Endothelial cell of umbilical vein (primary cell): Measurements from ENCODE around the gene AK9. TPM values are rescaled to one million over a fixed set of nuclear protein-coding genes. Genes with fewer than 3 reads are reported as not detected.

ENCODE experiments used
- BruUV-seq: library from RNA; stranded (reverse); fragments of 400-500 nt; replicated peaks from 2 replicates; lab custom pipeline; 2021; lab: Mats Ljungman, UMichigan
- CTCF ChIA-PET: fragments of 300-600, 350-600 bp; sonication (Branson Sonifier 250); formaldehyde crosslinking; loops from one replicate; lab custom pipeline; 2021; ENCODE audit warnings: antibody characterized with exemption, inconsistent platforms; lab: Charles Lee
- POLR2A ChIA-PET: fragments of 300-600, 350-600 bp; sonication (Branson Sonifier 250); formaldehyde crosslinking; loops from one replicate; lab custom pipeline; 2021; ENCODE audit warnings: antibody characterized with exemption, inconsistent platforms; lab: Charles Lee
- DNase-seq: peaks from one replicate; pipeline ENCODE4 v3.0.0-alpha.2; 2011; ENCODE audit warnings: low read depth, low spot score
- FAIRE-seq: peaks from 2 replicates; lab custom pipeline; 2011; peaks lifted over from hg19 to GRCh38; lab: Jason Lieb, UNC
- H2AFZ ChIP-seq: 2 replicates; pipeline ENCODE4 v1.6.0; 2012; ENCODE audit warnings: low read depth, low read length, control low read depth, inconsistent platforms
- H3K27ac ChIP-seq: 2 replicates; pipeline ENCODE4 v1.5.1; 2011; ENCODE audit warnings: low read depth, mild to moderate bottlenecking, control low read depth, low read length, moderate library complexity; ENCODE audit not compliant: insufficient read depth
- H3K27me3 ChIP-seq, 2 experiments: 2 replicates each; pipeline versions ENCODE4 v1.6.0 to v1.6.1; 2011; ENCODE audit warnings: low read length in 2 of 2, mixed read lengths in 1 of 2; ENCODE audit not compliant: control insufficient read depth in 2 of 2, insufficient read depth in 2 of 2
- H3K36me3 ChIP-seq, 2 experiments: 2 replicates in 1 of 2; 3 replicates in 1 of 2; pipeline ENCODE4 v1.5.1; 2011; ENCODE audit warnings: low read length in 2 of 2, mild to moderate bottlenecking in 1 of 2, moderate library complexity in 1 of 2; ENCODE audit not compliant: control insufficient read depth in 2 of 2, insufficient read depth in 2 of 2; ENCODE audit errors: extremely low read depth in 1 of 2
- H3K4me1 ChIP-seq: 3 replicates; pipeline ENCODE4 v1.5.1; 2011; ENCODE audit warnings: mild to moderate bottlenecking, low read length; ENCODE audit not compliant: control insufficient read depth, insufficient read depth; ENCODE audit errors: extremely low read depth
- H3K4me2 ChIP-seq: 2 replicates; pipeline ENCODE4 v1.6.1; 2011; ENCODE audit warnings: low read length, control low read depth, mixed read lengths; ENCODE audit not compliant: insufficient read depth
- H3K4me3 ChIP-seq, 3 experiments: fragments of 200-600 bp in 1 of 3; sonication (generic), shearing (Covaris generic) in 1 of 3; replicated peaks in 1 of 3; 2 replicates each; pipeline ENCODE4 v1.5.1; 2011 to 2016; ENCODE audit warnings: control low read depth in 3 of 3, low read length in 3 of 3, mild to moderate bottlenecking in 2 of 3, inconsistent platforms in 1 of 3, low read depth in 1 of 3, moderate library complexity in 1 of 3; ENCODE audit not compliant: insufficient read depth in 1 of 3
- H3K79me2 ChIP-seq: 2 replicates; pipeline ENCODE4 v1.6.0; 2012; ENCODE audit warnings: low read length, inconsistent platforms; ENCODE audit not compliant: control insufficient read depth, insufficient read depth
- H3K9ac ChIP-seq: replicated peaks from 2 replicates; pipeline ENCODE3; 2011; ENCODE audit warnings: low read length, control low read depth; ENCODE audit not compliant: insufficient read depth; ENCODE audit errors: extremely low read depth
- H3K9me1 ChIP-seq: replicated peaks from 3 replicates; pipeline ENCODE4 v1.6.0; 2011; ENCODE audit warnings: mild to moderate bottlenecking, low read length; ENCODE audit not compliant: control insufficient read depth, insufficient read depth; ENCODE audit errors: extremely low read depth
- H3K9me3 ChIP-seq: replicated peaks from 2 replicates; pipeline ENCODE4 v1.5.1; 2012; ENCODE audit warnings: low read length, inconsistent platforms; ENCODE audit not compliant: control insufficient read depth, insufficient read depth
- H4K20me1 ChIP-seq: replicated peaks from 2 replicates; pipeline ENCODE3; 2011; ENCODE audit warnings: mild to moderate bottlenecking, low read length; ENCODE audit not compliant: control insufficient read depth, insufficient read depth; ENCODE audit errors: extremely low read depth
- EZH2 ChIP-seq: IDR thresholded peaks from 2 replicates; pipeline ENCODE4 v1.6.1; 2012; ENCODE audit warnings: borderline replicate concordance, low read depth, mild to moderate bottlenecking, moderate library complexity, low read length, inconsistent platforms; ENCODE audit not compliant: severe bottlenecking
- FOS ChIP-seq: IDR thresholded peaks from 2 replicates; pipeline ENCODE4 v1.6.1; 2011; ENCODE audit warnings: mild to moderate bottlenecking, low read length, moderate library complexity, borderline replicate concordance; ENCODE audit not compliant: insufficient read depth
- GATA2 ChIP-seq: IDR thresholded peaks from 2 replicates; pipeline ENCODE4 v1.7.0; 2011; ENCODE audit warnings: low read depth, mild to moderate bottlenecking, moderate library complexity, mixed read lengths, low read length; ENCODE audit not compliant: insufficient read length, insufficient read depth
- JUN ChIP-seq: IDR thresholded peaks from 2 replicates; pipeline ENCODE4 v1.6.1; 2011; ENCODE audit warnings: borderline replicate concordance, low read depth; ENCODE audit not compliant: insufficient read length, insufficient read depth
- MYC ChIP-seq: IDR thresholded peaks from one replicate; pipeline ENCODE4 v1.6.1; 2011; ENCODE audit warnings: mild to moderate bottlenecking, low read depth, low read length
- POLR2A ChIP-seq: IDR thresholded peaks from 2 replicates; pipeline ENCODE4 v1.6.1; 2012; ENCODE audit warnings: low read depth, mild to moderate bottlenecking, control low read depth, low read length
- POLR2AphosphoS5 ChIP-seq: IDR thresholded peaks from 2 replicates; pipeline ENCODE4 v1.6.1; 2012; ENCODE audit warnings: low read depth, mild to moderate bottlenecking, control low read depth, low read length, moderate library complexity; ENCODE audit not compliant: insufficient read depth
- dilution Hi-C: fragments of 300-500 bp; cut with MboI; formaldehyde crosslinking; loops from one replicate; pipeline ENCODE4 v1.15.0; 2019; ENCODE audit warnings: low sequenced_read_pairs; ENCODE audit not compliant: extremely low pct_ligation_motif_present
- intact Hi-C: fragments of 100-400 bp; cut with micrococcal nuclease; formaldehyde crosslinking; loops from one replicate; pipeline ENCODE4 v1.10.0; 2022
- polyA plus RNA-seq, 4 experiments: library from polyadenylated mRNA; depleted of rRNA in 3 of 4; stranded (reverse) in 3 of 4; unstranded in 1 of 4; fragments of >200 nt; gene quantifications; 2 replicates each; pipeline versions ENCODE4 v1.2.1 to v1.2.3, GENCODE V29; 2011 to 2012; ENCODE audit warnings: missing spikeins in 1 of 4
- total RNA-seq: library from RNA; stranded (reverse); gene quantifications from 2 replicates; pipeline ENCODE4 v1.2.3, GENCODE V29; 2021
- TF ChIP-seq, protein P1 (sequence below): IDR thresholded peaks from 2 replicates; pipeline ENCODE4 v1.6.1; 2011; ENCODE audit not compliant: insufficient read depth, insufficient read length
- TF ChIP-seq, protein P2 (sequence below), 2 donors: IDR thresholded peaks; 1 replicate in 1 of 2; 2 replicates in 1 of 2; pipeline ENCODE4 v1.5.1; 2011; ENCODE audit warnings: low read length in 2 of 2, mild to moderate bottlenecking in 2 of 2, moderate library complexity in 2 of 2, control low read depth in 1 of 2, inconsistent platforms in 1 of 2, low read depth in 1 of 2; ENCODE audit not compliant: insufficient read depth in 1 of 2; ENCODE audit errors: extremely low read depth in 1 of 2

Gene AK9
- total and polyA plus RNA-seq, 2 donors (not counting 3 experiments of a cell fraction or from before 2014, with no cell fraction given) = 1.4 to 3.2 TPM

DNA sequence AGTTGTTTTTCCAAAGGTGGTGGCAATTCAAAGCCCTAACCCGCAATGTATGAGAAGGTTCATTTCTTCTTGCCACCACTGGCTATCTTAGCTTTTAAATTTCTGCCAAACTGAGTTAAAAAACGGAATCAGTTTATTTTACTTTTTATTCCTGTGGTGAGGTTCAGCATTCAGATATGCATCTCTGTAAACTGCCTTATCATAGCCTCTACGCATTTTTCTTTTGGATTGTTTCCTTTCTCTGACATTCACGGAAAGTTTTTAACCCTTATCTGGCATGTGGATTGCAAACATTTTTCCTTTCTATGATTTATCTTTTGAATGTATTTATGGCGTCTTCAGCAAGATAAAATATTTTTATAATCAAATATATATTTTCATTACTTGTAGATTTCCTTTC is 37.7 kb downstream of the AK9 start:
- Histone ChIP-seq H3K4me1 (no peaks in the 10 kb centered on the region), H3K36me3 (no peaks in the 10 kb centered on the region), H3K4me2 (no peak overlapping the region), H4K20me1 (no peaks in the 10 kb centered on the region), H3K79me2 (no peaks in the 10 kb centered on the region), H3K27me3 (no peaks in the 10 kb centered on the region), H3K9ac (no peak overlapping the region), H3K4me3 (no peak overlapping the region), H3K27ac (no peak overlapping the region), H2AFZ (no peak overlapping the region), H3K9me1 (no peaks in the 10 kb centered on the region), H3K9me3 (no peaks in the 10 kb centered on the region)
- intact Hi-C loops (no loop called here), dilution Hi-C loops (no loop called here)
- BruUV-seq = no TSS peak
- CTCF ChIA-PET = interaction anchor here (0.6 to 1.4 kb wide), 2 partner anchors 193 to 386 kb away, joined by 3 read pairs; no protein-coding TSS in a partner anchor
- FAIRE-seq = no peak
- DNase-seq = peak; percentile 36
- TF ChIP-seq GATA2 = peak; percentile 25
- TF ChIP-seq, protein P1, sequence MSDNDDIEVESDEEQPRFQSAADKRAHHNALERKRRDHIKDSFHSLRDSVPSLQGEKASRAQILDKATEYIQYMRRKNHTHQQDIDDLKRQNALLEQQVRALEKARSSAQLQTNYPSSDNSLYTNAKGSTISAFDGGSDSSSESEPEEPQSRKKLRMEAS = no peak
- POLR2A ChIA-PET = no interaction called here

DNA sequence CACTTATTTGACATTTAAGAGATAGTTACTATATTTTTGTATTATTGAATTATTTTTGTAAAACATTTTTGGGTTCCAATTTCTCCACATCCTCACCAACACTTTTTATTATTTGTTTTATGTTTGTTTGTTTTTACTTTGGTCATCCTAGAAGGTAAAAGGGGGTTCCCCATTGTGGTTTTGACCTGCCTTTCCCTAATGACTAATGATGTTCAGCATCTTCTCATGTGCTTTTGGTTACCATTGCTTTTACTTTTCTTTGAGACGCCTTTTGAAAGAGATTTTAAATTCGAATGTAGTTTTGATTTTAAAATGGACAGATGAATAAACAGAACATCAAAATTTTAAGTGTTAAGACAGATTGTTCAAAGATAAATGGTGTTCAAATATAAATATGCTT is 46.9 kb downstream of the AK9 start:
- Histone ChIP-seq H3K27ac (no peak overlapping the region), H3K9ac (no peak overlapping the region), H3K4me1 (no peaks in the 10 kb centered on the region), H3K27me3 (no peaks in the 10 kb centered on the region), H4K20me1 (no peaks in the 10 kb centered on the region), H3K9me3 (no peaks in the 10 kb centered on the region), H3K79me2 (no peaks in the 10 kb centered on the region), H3K9me1 (no peaks in the 10 kb centered on the region), H3K4me2 (no peak overlapping the region), H2AFZ (no peak overlapping the region), H3K36me3 (no peaks in the 10 kb centered on the region), H3K4me3 (no peak overlapping the region)
- intact Hi-C loops = no loop called here
- DNase-seq (no peak), FAIRE-seq (no peak)
- no peak for TF ChIP-seq POLR2A
- TF ChIP-seq, protein P1 = no peak
- no peak for TF ChIP-seq EZH2
- no peak for TF ChIP-seq FOS
- no peak for TF ChIP-seq MYC
- TF ChIP-seq, protein P2, sequence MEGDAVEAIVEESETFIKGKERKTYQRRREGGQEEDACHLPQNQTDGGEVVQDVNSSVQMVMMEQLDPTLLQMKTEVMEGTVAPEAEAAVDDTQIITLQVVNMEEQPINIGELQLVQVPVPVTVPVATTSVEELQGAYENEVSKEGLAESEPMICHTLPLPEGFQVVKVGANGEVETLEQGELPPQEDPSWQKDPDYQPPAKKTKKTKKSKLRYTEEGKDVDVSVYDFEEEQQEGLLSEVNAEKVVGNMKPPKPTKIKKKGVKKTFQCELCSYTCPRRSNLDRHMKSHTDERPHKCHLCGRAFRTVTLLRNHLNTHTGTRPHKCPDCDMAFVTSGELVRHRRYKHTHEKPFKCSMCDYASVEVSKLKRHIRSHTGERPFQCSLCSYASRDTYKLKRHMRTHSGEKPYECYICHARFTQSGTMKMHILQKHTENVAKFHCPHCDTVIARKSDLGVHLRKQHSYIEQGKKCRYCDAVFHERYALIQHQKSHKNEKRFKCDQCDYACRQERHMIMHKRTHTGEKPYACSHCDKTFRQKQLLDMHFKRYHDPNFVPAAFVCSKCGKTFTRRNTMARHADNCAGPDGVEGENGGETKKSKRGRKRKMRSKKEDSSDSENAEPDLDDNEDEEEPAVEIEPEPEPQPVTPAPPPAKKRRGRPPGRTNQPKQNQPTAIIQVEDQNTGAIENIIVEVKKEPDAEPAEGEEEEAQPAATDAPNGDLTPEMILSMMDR (IDR thresholded peaks at IDR 0.05; ENCODE audit: extremely low read depth in 1 of 2, insufficient read depth in 1 of 2, low read depth in 1 of 2, low read length in 2 of 2) = no peak
- TF ChIP-seq GATA2 = no peak
- TF ChIP-seq POLR2AphosphoS5 = no peak
- TF ChIP-seq JUN = no peak
- POLR2A ChIA-PET = no interaction called here
- dilution Hi-C loops = no loop called here
- no TSS peak for BruUV-seq
- CTCF ChIA-PET = no interaction called here
